ENCODE results near the gene SLC13A1.

DNA sequence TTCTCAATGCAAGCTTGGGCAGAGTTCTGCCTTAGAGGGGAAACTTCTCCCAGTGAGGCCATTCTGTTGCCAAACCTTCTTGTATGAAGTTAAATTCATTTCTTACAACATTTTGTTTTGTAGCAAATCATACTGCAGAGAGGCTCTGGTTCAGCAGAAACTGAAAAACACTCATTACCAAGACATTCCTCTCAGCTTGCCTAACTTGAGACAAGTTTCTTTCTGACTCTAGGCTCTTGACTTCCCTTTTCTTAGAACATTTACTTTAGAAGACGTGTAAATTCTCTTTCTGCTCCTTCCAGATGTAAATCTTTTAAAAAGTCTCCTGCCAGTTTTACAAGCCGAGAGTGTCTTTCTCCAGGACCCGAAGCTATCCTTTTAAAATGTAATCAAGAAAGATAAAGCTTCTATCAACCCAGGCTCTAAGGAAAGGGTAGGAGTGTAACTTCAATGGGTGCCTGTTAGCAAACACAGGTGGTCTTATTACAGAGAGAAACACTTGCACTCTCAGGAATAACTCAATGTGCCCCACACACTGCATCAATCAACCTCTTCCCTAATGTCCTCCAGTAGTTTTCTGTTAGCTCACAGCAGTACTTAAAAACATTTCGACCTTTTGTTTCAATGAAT is 123.8 kb downstream of the SLC13A1 start:
- TF ChIP-seq, protein P1, sequence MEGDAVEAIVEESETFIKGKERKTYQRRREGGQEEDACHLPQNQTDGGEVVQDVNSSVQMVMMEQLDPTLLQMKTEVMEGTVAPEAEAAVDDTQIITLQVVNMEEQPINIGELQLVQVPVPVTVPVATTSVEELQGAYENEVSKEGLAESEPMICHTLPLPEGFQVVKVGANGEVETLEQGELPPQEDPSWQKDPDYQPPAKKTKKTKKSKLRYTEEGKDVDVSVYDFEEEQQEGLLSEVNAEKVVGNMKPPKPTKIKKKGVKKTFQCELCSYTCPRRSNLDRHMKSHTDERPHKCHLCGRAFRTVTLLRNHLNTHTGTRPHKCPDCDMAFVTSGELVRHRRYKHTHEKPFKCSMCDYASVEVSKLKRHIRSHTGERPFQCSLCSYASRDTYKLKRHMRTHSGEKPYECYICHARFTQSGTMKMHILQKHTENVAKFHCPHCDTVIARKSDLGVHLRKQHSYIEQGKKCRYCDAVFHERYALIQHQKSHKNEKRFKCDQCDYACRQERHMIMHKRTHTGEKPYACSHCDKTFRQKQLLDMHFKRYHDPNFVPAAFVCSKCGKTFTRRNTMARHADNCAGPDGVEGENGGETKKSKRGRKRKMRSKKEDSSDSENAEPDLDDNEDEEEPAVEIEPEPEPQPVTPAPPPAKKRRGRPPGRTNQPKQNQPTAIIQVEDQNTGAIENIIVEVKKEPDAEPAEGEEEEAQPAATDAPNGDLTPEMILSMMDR (IDR thresholded peaks at IDR 0.05), result no peak
- no peak for TF ChIP-seq POLR2A (IDR thresholded peaks at IDR 0.05)

Data from Peyer's patch (tissue), 4 donors.